ENCODE results near the gene RBM20. TPM values are rescaled to one million over a fixed set of nuclear protein-coding genes. Genes with fewer than 3 reads are reported as not detected.

The RBM20 gene
- total and polyA plus RNA-seq, 5 donors: 34.3 to 92.0 (median 66.6) TPM

- H3K9me3 ChIP-seq (ENCODE audit: control insufficient read depth, low read length): no peaks in the 10 kb centered on the region
- H3K4me3 ChIP-seq (ENCODE audit: low read length): no peak overlapping the region
- no peaks in the 10 kb centered on the region for H3K27me3 ChIP-seq (ENCODE audit: control insufficient read depth, insufficient read depth)
- intact Hi-C loops (cut with DNase I): loop anchor here (5.0 to 10.0 kb wide), 3 partner anchors 146 to 151 kb away; no protein-coding TSS in a partner anchor
- H3K27ac ChIP-seq (ENCODE audit: low read length): peak overlapping the region; percentile 53
- peaks cover 13% of the 10 kb centered on the region for H3K4me1 ChIP-seq (ENCODE audit: control insufficient read depth, insufficient read depth, low read length)
- ATAC-seq (peak; percentile 45 to 61), DNase-seq (peak in 2 of 3 donors; percentile 50 to 70)
- 10% methylated on average over 4 of the region's 4 CpGs for WGBS
Measured at GRCh38 chr10:110746254-110746826, 102.2 kb downstream of the RBM20 start.

DNA sequence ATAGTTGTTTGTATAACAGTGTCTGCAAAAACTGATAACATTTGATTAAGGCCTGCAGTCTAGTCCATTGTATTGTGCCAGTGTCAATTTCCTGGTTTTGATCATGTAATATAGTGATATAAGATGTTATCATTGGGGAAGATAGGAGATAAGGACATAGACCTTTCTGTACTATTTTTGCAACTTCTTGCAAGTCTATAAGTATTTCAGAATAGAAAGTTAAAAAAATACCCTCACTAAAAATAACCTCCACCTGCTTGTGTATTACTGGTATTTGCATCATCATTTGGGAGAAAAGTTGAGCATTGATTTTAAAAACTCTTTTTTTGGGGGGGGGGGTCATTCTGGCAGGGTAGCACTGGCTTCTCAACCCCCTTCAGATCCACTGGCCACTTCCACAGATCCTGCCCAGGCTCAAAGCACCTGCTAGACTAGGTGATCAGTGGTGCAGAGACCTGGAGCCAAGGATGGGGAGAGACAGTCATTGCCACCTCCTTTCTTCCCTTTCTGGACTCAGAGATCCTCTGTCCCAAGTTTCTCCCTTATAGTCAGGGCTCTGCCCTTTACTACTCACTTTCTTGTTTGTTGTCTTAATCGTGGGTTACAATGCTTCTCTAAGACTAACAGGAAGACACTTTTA lies 103.0 kb downstream of the RBM20 start:
- intact Hi-C loops (cut with DNase I): loop anchor here (5.0 to 10.0 kb wide), 3 partner anchors 145 to 150 kb away; no protein-coding TSS in a partner anchor
- DNase-seq (no peak), ATAC-seq (no peak)
- WGBS: 19% methylated on average over 1 of the region's 1 CpG
- no peak overlapping the region for H3K4me3 ChIP-seq (ENCODE audit: low read length)
- H3K27ac ChIP-seq (ENCODE audit: low read length): peak overlapping the region; percentile 51
- H3K27me3 ChIP-seq (ENCODE audit: control insufficient read depth, insufficient read depth): no peaks in the 10 kb centered on the region
- H3K4me1 ChIP-seq (ENCODE audit: control insufficient read depth, insufficient read depth, low read length): peaks cover 12% of the 10 kb centered on the region
- no peaks in the 10 kb centered on the region for H3K9me3 ChIP-seq (ENCODE audit: control insufficient read depth, low read length)

DNA sequence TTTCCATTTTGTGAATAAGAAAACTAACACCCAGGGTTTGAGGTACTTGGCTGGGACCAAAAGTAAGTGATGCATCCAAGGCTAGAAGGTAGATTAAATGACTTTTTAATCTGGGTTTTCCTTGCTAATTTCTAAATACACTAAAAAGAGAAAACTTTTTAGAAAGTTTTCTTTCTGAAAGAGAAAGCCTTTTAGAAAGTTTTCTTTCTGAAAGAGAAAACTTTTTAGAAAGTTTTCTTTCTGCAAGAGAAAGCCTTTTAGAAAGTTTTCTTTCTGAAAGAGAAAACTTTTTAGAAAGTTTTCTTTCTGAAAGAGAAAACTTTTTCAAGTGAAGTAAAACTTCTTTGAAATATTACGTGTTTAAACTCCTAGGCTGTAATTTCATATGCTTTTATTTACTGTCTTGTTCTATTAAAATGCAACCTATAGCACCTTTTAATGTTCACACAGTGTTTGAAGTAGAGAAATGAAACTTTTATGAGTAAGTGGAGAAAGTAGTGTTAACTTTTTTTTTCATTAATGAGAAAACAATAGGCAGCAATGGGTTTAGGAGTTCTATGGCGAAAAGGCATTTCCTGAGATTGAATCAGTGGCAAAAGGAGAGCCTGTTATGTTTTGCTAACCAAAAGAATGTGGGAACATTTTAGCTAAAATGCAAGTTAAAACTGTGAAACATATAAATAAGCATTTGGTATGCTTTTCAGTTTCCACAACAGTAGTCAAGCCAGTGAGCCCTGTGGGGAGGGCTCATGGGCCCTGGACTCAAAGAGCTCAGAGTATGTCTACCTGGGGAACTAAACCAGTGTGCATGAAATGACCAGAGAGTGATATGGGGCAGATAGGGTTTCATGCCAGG lies 103.7 kb downstream of the RBM20 start:
- WGBS: 76% methylated on average over 2 of the region's 2 CpGs
- H3K27ac ChIP-seq (ENCODE audit: low read length): peak overlapping the region; percentile 72
- DNase-seq (no peak), ATAC-seq (no peak)
- intact Hi-C loops (cut with DNase I): loop anchor here (5.0 to 10.0 kb wide), 3 partner anchors 144 to 149 kb away; no protein-coding TSS in a partner anchor
- peaks cover 12% of the 10 kb centered on the region for H3K4me1 ChIP-seq (ENCODE audit: control insufficient read depth, insufficient read depth, low read length)
- no peak overlapping the region for H3K4me3 ChIP-seq (ENCODE audit: low read length)
- H3K9me3 ChIP-seq (ENCODE audit: control insufficient read depth, low read length): no peaks in the 10 kb centered on the region
- no peaks in the 10 kb centered on the region for H3K27me3 ChIP-seq (ENCODE audit: control insufficient read depth, insufficient read depth)

GRCh38 chr10:110748970-110749369 lies 104.8 kb downstream of the RBM20 start:
- Histone ChIP-seq H3K27me3 (ENCODE audit: control insufficient read depth, insufficient read depth) (no peaks in the 10 kb centered on the region), H3K27ac (ENCODE audit: low read length) (no peak overlapping the region), H3K9me3 (ENCODE audit: control insufficient read depth, low read length) (no peaks in the 10 kb centered on the region), H3K4me3 (ENCODE audit: low read length) (no peak overlapping the region), H3K4me1 (ENCODE audit: control insufficient read depth, insufficient read depth, low read length) (peaks cover 12% of the 10 kb centered on the region)
- intact Hi-C loops (cut with DNase I): loop anchor here (5.0 to 10.0 kb wide), 3 partner anchors 143 to 148 kb away; no protein-coding TSS in a partner anchor
- ATAC-seq: no peak
- DNase-seq: no peak
- WGBS: 63% methylated on average over 3 of the region's 3 CpGs

- ATAC-seq (no peak), DNase-seq (no peak)
- Histone ChIP-seq H3K27me3 (ENCODE audit: control insufficient read depth, insufficient read depth) (no peaks in the 10 kb centered on the region), H3K4me3 (ENCODE audit: low read length) (no peak overlapping the region), H3K9me3 (ENCODE audit: control insufficient read depth, low read length) (no peaks in the 10 kb centered on the region), H3K27ac (ENCODE audit: low read length) (no peak overlapping the region), H3K4me1 (ENCODE audit: control insufficient read depth, insufficient read depth, low read length) (peaks cover 12% of the 10 kb centered on the region)
- intact Hi-C loops (cut with DNase I): no loop called here
- WGBS: 87% methylated on average over 2 of the region's 2 CpGs
Measured at GRCh38 chr10:110750931-110751330, 106.8 kb downstream of the RBM20 start.

GRCh38 chr10:110751850-110752249 lies 107.7 kb downstream of the RBM20 start:
- Histone ChIP-seq H3K27ac (ENCODE audit: low read length) (no peak overlapping the region), H3K4me3 (ENCODE audit: low read length) (no peak overlapping the region), H3K4me1 (ENCODE audit: control insufficient read depth, insufficient read depth, low read length) (peaks cover 15% of the 10 kb centered on the region), H3K27me3 (ENCODE audit: control insufficient read depth, insufficient read depth) (no peaks in the 10 kb centered on the region), H3K9me3 (ENCODE audit: control insufficient read depth, low read length) (no peaks in the 10 kb centered on the region)
- WGBS: 61% methylated on average over 6 of the region's 6 CpGs
- no peak for DNase-seq
- intact Hi-C loops (cut with DNase I): no loop called here
- no peak for ATAC-seq

DNA sequence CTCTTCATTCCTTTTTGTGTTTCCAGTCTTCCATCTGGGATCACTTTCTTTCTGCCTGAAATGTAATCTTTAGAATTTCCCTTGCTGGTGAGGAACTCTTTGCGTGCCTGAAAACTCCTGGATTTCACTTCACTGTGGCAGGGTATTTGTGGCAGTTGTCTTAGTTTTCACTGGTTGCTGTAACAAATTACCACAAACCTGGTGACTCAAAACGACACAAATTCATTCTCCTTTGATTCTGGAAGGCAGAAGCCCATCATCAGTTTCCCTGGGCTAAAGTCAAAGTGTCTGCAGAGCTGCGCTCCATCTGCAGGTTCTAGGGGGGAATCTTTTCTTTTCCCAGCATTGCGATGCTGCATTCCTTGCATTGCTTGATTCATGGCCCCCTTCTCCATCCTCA lies 109.3 kb downstream of the RBM20 start:
- ATAC-seq: no peak
- no peak for DNase-seq
- intact Hi-C loops (cut with DNase I): no loop called here
- WGBS: 85% methylated on average over 4 of the region's 4 CpGs
- no peaks in the 10 kb centered on the region for H3K27me3 ChIP-seq (ENCODE audit: control insufficient read depth, insufficient read depth)
- H3K9me3 ChIP-seq (ENCODE audit: control insufficient read depth, low read length): no peaks in the 10 kb centered on the region
- no peak overlapping the region for H3K4me3 ChIP-seq (ENCODE audit: low read length)
- H3K27ac ChIP-seq (ENCODE audit: low read length): no peak overlapping the region
- H3K4me1 ChIP-seq (ENCODE audit: control insufficient read depth, insufficient read depth, low read length): peaks cover 17% of the 10 kb centered on the region

- DNase-seq (no peak), ATAC-seq (no peak)
- no peak overlapping the region for H3K4me3 ChIP-seq (ENCODE audit: low read length)
- WGBS: 88% methylated on average over 3 of the region's 3 CpGs
- peaks cover 19% of the 10 kb centered on the region for H3K4me1 ChIP-seq (ENCODE audit: control insufficient read depth, insufficient read depth, low read length)
- H3K9me3 ChIP-seq (ENCODE audit: control insufficient read depth, low read length): no peaks in the 10 kb centered on the region
- peak overlapping the region; percentile 83 for H3K27ac ChIP-seq (ENCODE audit: low read length)
- H3K27me3 ChIP-seq (ENCODE audit: control insufficient read depth, insufficient read depth): no peaks in the 10 kb centered on the region
- intact Hi-C loops (cut with DNase I): no loop called here
Measured at GRCh38 chr10:110754375-110755105, 110.4 kb downstream of the RBM20 start.

- Histone ChIP-seq H3K4me1 (ENCODE audit: control insufficient read depth, insufficient read depth, low read length) (peaks cover 17% of the 10 kb centered on the region), H3K27ac (ENCODE audit: low read length) (no peak overlapping the region), H3K9me3 (ENCODE audit: control insufficient read depth, low read length) (no peaks in the 10 kb centered on the region), H3K4me3 (ENCODE audit: low read length) (no peak overlapping the region), H3K27me3 (ENCODE audit: control insufficient read depth, insufficient read depth) (no peaks in the 10 kb centered on the region)
- intact Hi-C loops (cut with DNase I): no loop called here
- no peak for DNase-seq
- peak; percentile 68 to 69 for ATAC-seq
- 58% methylated on average over 6 of the region's 6 CpGs for WGBS
Measured at GRCh38 chr10:110755781-110756180, 111.6 kb downstream of the RBM20 start.

DNA sequence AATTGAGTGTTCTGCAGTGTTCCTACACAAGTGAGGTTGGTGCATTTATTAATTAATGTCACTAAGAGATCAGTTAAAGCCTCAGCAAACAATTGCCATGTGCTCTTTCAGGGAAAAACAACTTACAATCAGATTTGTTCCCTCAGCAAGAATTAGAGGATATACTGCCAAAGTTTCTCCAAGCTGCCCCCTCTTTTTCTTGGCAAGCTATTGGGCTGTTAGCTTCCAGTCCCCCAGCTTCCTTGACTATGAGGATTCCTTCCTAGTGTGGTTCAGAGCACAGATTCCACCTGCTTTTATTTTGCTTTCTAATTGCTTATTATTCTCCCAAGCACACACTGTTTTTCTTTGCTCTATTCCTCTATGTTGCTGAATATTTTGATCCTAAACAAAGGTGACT lies 112.7 kb downstream of the RBM20 start:
- ATAC-seq (no peak), DNase-seq (no peak)
- H3K27ac ChIP-seq (ENCODE audit: low read length): peak overlapping the region; percentile 48
- peaks cover 15% of the 10 kb centered on the region for H3K4me1 ChIP-seq (ENCODE audit: control insufficient read depth, insufficient read depth, low read length)
- H3K4me3 ChIP-seq (ENCODE audit: low read length): no peak overlapping the region
- no peaks in the 10 kb centered on the region for H3K27me3 ChIP-seq (ENCODE audit: control insufficient read depth, insufficient read depth)
- intact Hi-C loops (cut with DNase I): no loop called here
- H3K9me3 ChIP-seq (ENCODE audit: control insufficient read depth, low read length): no peaks in the 10 kb centered on the region

All from right cardiac atrium (tissue), 5 donors.